ENCODE measurements around the gene CRELD1. TPM values are rescaled to one million over a fixed set of nuclear protein-coding genes. Genes with fewer than 3 reads are reported as not detected.

CRELD1 gene
- total and polyA plus RNA-seq, 10 of the 15 experiments (the other 5 are each of a cell fraction or from before 2014, with no cell fraction given), result 1.3 to 15.9 (median 8.8) TPM

GRCh38 chr3:9891072-9891622 is 42.5 kb upstream of the CRELD1 start (continued):
- TF ChIP-seq MTA3 (IDR thresholded peaks at IDR 0.05; ENCODE audit: borderline replicate concordance, low read length) (no peak; the same call in 1 of the 2 replicates), ZSCAN29 (IDR thresholded peaks at IDR 0.05) (0 out of 2 replicates have a peak, but pooled peaks have one; percentile 27), NBN (IDR thresholded peaks at IDR 0.05) (0 out of 2 replicates have a peak, but pooled peaks have one; percentile 13), IKZF2 (IDR thresholded peaks at IDR 0.05) (peak in 1 of 2 experiments; percentile 50; a peak in 1 of 4 replicates), SMAD1 (IDR thresholded peaks at IDR 0.05; ENCODE audit: low read depth, partially characterized antibody) (no peak), SKIL (IDR thresholded peaks at IDR 0.05; ENCODE audit: low read depth, poor library complexity, severe bottlenecking) (peak; percentile 46), POU2F2 (IDR thresholded peaks at IDR 0.05; ENCODE audit: borderline replicate concordance, low read depth, low read length) (0 out of 3 replicates have a peak, but pooled peaks have one; percentile 4), E2F8 (IDR thresholded peaks at IDR 0.05; ENCODE audit: low read depth, partially characterized antibody) (peak; percentile 65)
